CD4-positive, CD25-positive, alpha-beta regulatory T cell (primary cell): ENCODE measurements around the gene PARP3. TPM values are rescaled to one million over a fixed set of nuclear protein-coding genes. Genes with fewer than 3 reads are reported as not detected.

Experiments
- ATAC-seq, 2 donors: fragments of 150-1000 bp; cut with Tn5 transposase; one replicate each; pipeline ENCODE4 v1.10.0; 2021; ENCODE audit warnings: low read depth in 2 of 2, moderate number of reproducible peaks in 2 of 2, moderate library complexity in 1 of 2
- DNase-seq, 3 donors: peaks; one replicate each; pipeline versions ENCODE4 v3.0.0 to v3.0.0-alpha.2; 2012 to 2022; ENCODE audit warnings: mixed read lengths in 1 of 3
- H3K27ac ChIP-seq: one replicate; pipeline ENCODE4 v1.7.0; 2013; ENCODE audit warnings: mild to moderate bottlenecking, low read length; ENCODE audit not compliant: insufficient read depth, poor library complexity, severe bottlenecking
- H3K27me3 ChIP-seq: one replicate; pipeline ENCODE4 v1.7.0; 2013; ENCODE audit warnings: low read length; ENCODE audit not compliant: control insufficient read depth, insufficient read depth
- H3K36me3 ChIP-seq: one replicate; pipeline ENCODE4 v1.7.0; 2013; ENCODE audit warnings: mild to moderate bottlenecking, low read length, moderate library complexity; ENCODE audit not compliant: control insufficient read depth, insufficient read depth
- H3K4me1 ChIP-seq: 2 replicates; pipeline ENCODE4 v1.7.0; 2013; ENCODE audit warnings: mild to moderate bottlenecking, low read length; ENCODE audit not compliant: insufficient read depth, control insufficient read depth, poor library complexity, severe bottlenecking
- H3K4me3 ChIP-seq: one replicate; pipeline ENCODE4 v1.7.0; 2013; ENCODE audit warnings: low read depth, mild to moderate bottlenecking, low read length, moderate library complexity
- H3K9me3 ChIP-seq, 2 experiments: 1 replicate in 1 of 2; 2 replicates in 1 of 2; pipeline ENCODE4 v1.7.0; 2013; ENCODE audit warnings: low read length in 2 of 2, mild to moderate bottlenecking in 1 of 2, moderate library complexity in 1 of 2; ENCODE audit not compliant: control insufficient read depth in 2 of 2
- H3K27ac Mint-ChIP-seq, 3 donors: one replicate each; pipeline ENCODE4 v1.8.0; 2020 to 2022; ENCODE audit warnings: mild to moderate bottlenecking in 3 of 3, mixed read lengths in 3 of 3, moderate library complexity in 2 of 3
- H3K27me3 Mint-ChIP-seq: one replicate; pipeline ENCODE4 v1.8.0; 2022; ENCODE audit warnings: mild to moderate bottlenecking, mixed read lengths
- H3K36me3 Mint-ChIP-seq: one replicate; pipeline ENCODE4 v1.8.0; 2020; ENCODE audit warnings: mixed read lengths
- H3K4me1 Mint-ChIP-seq, 4 donors: one replicate each; pipeline ENCODE4 v1.8.0; 2020 to 2022; ENCODE audit warnings: mixed read lengths in 4 of 4, mild to moderate bottlenecking in 1 of 4
- H3K4me3 Mint-ChIP-seq, 4 donors: one replicate each; pipeline ENCODE4 v1.8.0; 2020 to 2022; ENCODE audit warnings: mild to moderate bottlenecking in 4 of 4, mixed read lengths in 4 of 4, moderate library complexity in 3 of 4
- H3K9me3 Mint-ChIP-seq, 7 donors: one replicate each; pipeline ENCODE4 v1.8.0; 2020 to 2022; ENCODE audit warnings: mixed read lengths in 7 of 7, mild to moderate bottlenecking in 3 of 7, moderate library complexity in 2 of 7
- polyA plus RNA-seq, 4 donors: library from polyadenylated mRNA; unstranded; fragments of 300-500 nt; fragmentation: Illumina TruSeq; gene quantifications; one replicate each; pipeline ENCODE4 v1.2.3, GENCODE V29; 2021
- total RNA-seq: library from RNA; stranded (reverse); gene quantifications from one replicate; pipeline ENCODE4 v1.2.3, GENCODE V29; 2022

The PARP3 gene
- total and polyA plus RNA-seq, 5 donors from 2014 or later = 2.9 to 6.4 (median 4.0) TPM

- Histone ChIP-seq H3K27me3 (no peaks in the 10 kb centered on the region), H3K9me3 (no peaks in the 10 kb centered on the region), H3K4me1 (peaks cover 3% of the 10 kb centered on the region), H3K36me3 (peaks cover 55% of the 10 kb centered on the region), H3K4me3 (no peak overlapping the region), H3K27ac (no peak overlapping the region)
- H3K4me3 Mint-ChIP-seq = no peak overlapping the region
- peaks cover 0 to 15% (median 8%) of the 10 kb centered on the region in 4 donors for H3K4me1 Mint-ChIP-seq
- peaks cover 28% of the 10 kb centered on the region for H3K36me3 Mint-ChIP-seq
- no peak overlapping the region for H3K27ac Mint-ChIP-seq
- no peaks in the 10 kb centered on the region for H3K27me3 Mint-ChIP-seq
- H3K9me3 Mint-ChIP-seq = no peaks in the 10 kb centered on the region
- DNase-seq (no peak), ATAC-seq (no peak)
These were observed 6.9 kb upstream of the PARP3 start for GRCh38 chr3:51934991-51935885.

GRCh38 chr3:51935886-51936755 lies 6.0 kb upstream of the PARP3 start:
- Histone ChIP-seq H3K4me3 (no peak overlapping the region), H3K27me3 (no peaks in the 10 kb centered on the region), H3K4me1 (peaks cover 12% of the 10 kb centered on the region), H3K36me3 (peaks cover 55% of the 10 kb centered on the region), H3K27ac (no peak overlapping the region), H3K9me3 (no peaks in the 10 kb centered on the region)
- no peaks in the 10 kb centered on the region for H3K9me3 Mint-ChIP-seq
- H3K36me3 Mint-ChIP-seq = peaks cover 28% of the 10 kb centered on the region
- no peaks in the 10 kb centered on the region for H3K27me3 Mint-ChIP-seq
- H3K27ac Mint-ChIP-seq = no peak overlapping the region
- no peak overlapping the region for H3K4me3 Mint-ChIP-seq
- ATAC-seq (no peak), DNase-seq (no peak)
- peaks cover 0 to 24% (median 15%) of the 10 kb centered on the region in 4 donors for H3K4me1 Mint-ChIP-seq

- H3K4me1 Mint-ChIP-seq = peaks cover 0 to 31% (median 19%) of the 10 kb centered on the region in 4 donors
- no peak overlapping the region for H3K27ac Mint-ChIP-seq
- Histone ChIP-seq H3K27ac (no peak overlapping the region), H3K4me1 (peaks cover 17% of the 10 kb centered on the region), H3K9me3 (no peaks in the 10 kb centered on the region), H3K36me3 (peaks cover 55% of the 10 kb centered on the region), H3K27me3 (no peaks in the 10 kb centered on the region), H3K4me3 (no peak overlapping the region)
- ATAC-seq (no peak), DNase-seq (no peak)
- no peaks in the 10 kb centered on the region for H3K9me3 Mint-ChIP-seq
- H3K4me3 Mint-ChIP-seq = no peak overlapping the region
- H3K27me3 Mint-ChIP-seq = no peaks in the 10 kb centered on the region
- peaks cover 28% of the 10 kb centered on the region for H3K36me3 Mint-ChIP-seq
These were observed 5.1 kb upstream of the PARP3 start for GRCh38 chr3:51937014-51937413.

GRCh38 chr3:51937611-51938450 lies 4.3 kb upstream of the PARP3 start:
- Histone ChIP-seq H3K4me3 (no peak overlapping the region), H3K27ac (no peak overlapping the region), H3K27me3 (no peaks in the 10 kb centered on the region), H3K9me3 (no peaks in the 10 kb centered on the region), H3K4me1 (peaks cover 24% of the 10 kb centered on the region), H3K36me3 (peaks cover 53% of the 10 kb centered on the region)
- Mint-ChIP-seq H3K27me3 (no peaks in the 10 kb centered on the region), H3K27ac (no peak overlapping the region), H3K4me3 (peak overlapping the region in 1 of 4 donors; percentile 17), H3K36me3 (peaks cover 28% of the 10 kb centered on the region), H3K4me1 (peaks cover 0 to 39% (median 23%) of the 10 kb centered on the region in 4 donors), H3K9me3 (no peaks in the 10 kb centered on the region)
- ATAC-seq (no peak), DNase-seq (no peak)

GRCh38 chr3:51938780-51939425 lies 3.3 kb upstream of the PARP3 start:
- H3K27ac ChIP-seq = no peak overlapping the region
- no peaks in the 10 kb centered on the region for H3K9me3 ChIP-seq
- H3K27ac Mint-ChIP-seq = peak overlapping the region in 1 of 3 donors; percentile 61
- DNase-seq (no peak), ATAC-seq (no peak)
- H3K36me3 ChIP-seq = peaks cover 45% of the 10 kb centered on the region
- peak overlapping the region in 3 of 4 donors; percentile 3 to 68 (median 8) for H3K4me3 Mint-ChIP-seq
- H3K4me1 Mint-ChIP-seq = peaks cover 0 to 44% (median 24%) of the 10 kb centered on the region in 4 donors
- no peaks in the 10 kb centered on the region for H3K27me3 Mint-ChIP-seq
- H3K27me3 ChIP-seq = no peaks in the 10 kb centered on the region
- H3K9me3 Mint-ChIP-seq = no peaks in the 10 kb centered on the region
- H3K4me3 ChIP-seq = no peak overlapping the region
- H3K36me3 Mint-ChIP-seq = peaks cover 20% of the 10 kb centered on the region
- H3K4me1 ChIP-seq = peaks cover 30% of the 10 kb centered on the region

- peaks cover 9% of the 10 kb centered on the region for H3K36me3 Mint-ChIP-seq
- Histone ChIP-seq H3K27me3 (no peaks in the 10 kb centered on the region), H3K9me3 (no peaks in the 10 kb centered on the region), H3K27ac (peak overlapping the region; percentile 70), H3K36me3 (peaks cover 27% of the 10 kb centered on the region), H3K4me1 (peaks cover 30% of the 10 kb centered on the region), H3K4me3 (peak overlapping the region; percentile 71)
- peak overlapping the region; percentile 68 to 96 (median 94) for H3K4me3 Mint-ChIP-seq
- peaks cover 0 to 44% (median 24%) of the 10 kb centered on the region in 4 donors for H3K4me1 Mint-ChIP-seq
- H3K27ac Mint-ChIP-seq = peak overlapping the region; percentile 65 to 85 (median 74)
- H3K27me3 Mint-ChIP-seq = no peaks in the 10 kb centered on the region
- no peaks in the 10 kb centered on the region for H3K9me3 Mint-ChIP-seq
- ATAC-seq (no peak), DNase-seq (no peak)
These were observed 1.3 kb upstream of the PARP3 start for GRCh38 chr3:51940648-51941462.
